Osteocyte (in vitro differentiated cells): ENCODE results near the gene MMRN2. TPM values are rescaled to one million over a fixed set of nuclear protein-coding genes. Genes with fewer than 3 reads are reported as not detected.
"Not testable (repeated sequence)": the region's sequence is repeated elsewhere in the genome, so short reads cannot be mapped to it uniquely, and the experiment has no call there.

Experiments
- DNase-seq: peaks from one replicate; pipeline ENCODE4 v3.0.0; 2021; ENCODE audit warnings: mixed read lengths; ENCODE audit not compliant: unreplicated experiment; ENCODE audit errors: extremely low spot score
- H3K27ac Mint-ChIP-seq: one replicate; pipeline ENCODE4 v1.8.0; 2021; ENCODE audit warnings: mild to moderate bottlenecking, mixed read lengths; ENCODE audit not compliant: unreplicated experiment
- H3K27me3 Mint-ChIP-seq: one replicate; pipeline ENCODE4 v1.8.0; 2021; ENCODE audit warnings: mixed read lengths; ENCODE audit not compliant: unreplicated experiment
- H3K36me3 Mint-ChIP-seq: one replicate; pipeline ENCODE4 v1.8.0; 2021; ENCODE audit warnings: mixed read lengths; ENCODE audit not compliant: unreplicated experiment
- H3K4me1 Mint-ChIP-seq: one replicate; pipeline ENCODE4 v1.8.0; 2021; ENCODE audit warnings: mixed read lengths; ENCODE audit not compliant: unreplicated experiment
- H3K4me3 Mint-ChIP-seq: one replicate; pipeline ENCODE4 v1.8.0; 2021; ENCODE audit warnings: mild to moderate bottlenecking, moderate library complexity, mixed read lengths; ENCODE audit not compliant: unreplicated experiment
- H3K9me3 Mint-ChIP-seq: one replicate; pipeline ENCODE4 v1.8.0; 2021; ENCODE audit warnings: mixed read lengths; ENCODE audit not compliant: unreplicated experiment
- CTCF ChIP-seq: fragments of 200-600 bp; sonication (generic); IDR thresholded peaks from 2 replicates; pipeline ENCODE4 v1.5.0; 2021; ENCODE audit warnings: antibody characterized with exemption, mild to moderate bottlenecking, moderate library complexity
- total RNA-seq: library from RNA; stranded (reverse); gene quantifications from 2 replicates; pipeline ENCODE4 v1.2.1, GENCODE V29; 2021

The MMRN2 gene
- total RNA-seq, 1 donor from 2014 or later = not detected

DNA sequence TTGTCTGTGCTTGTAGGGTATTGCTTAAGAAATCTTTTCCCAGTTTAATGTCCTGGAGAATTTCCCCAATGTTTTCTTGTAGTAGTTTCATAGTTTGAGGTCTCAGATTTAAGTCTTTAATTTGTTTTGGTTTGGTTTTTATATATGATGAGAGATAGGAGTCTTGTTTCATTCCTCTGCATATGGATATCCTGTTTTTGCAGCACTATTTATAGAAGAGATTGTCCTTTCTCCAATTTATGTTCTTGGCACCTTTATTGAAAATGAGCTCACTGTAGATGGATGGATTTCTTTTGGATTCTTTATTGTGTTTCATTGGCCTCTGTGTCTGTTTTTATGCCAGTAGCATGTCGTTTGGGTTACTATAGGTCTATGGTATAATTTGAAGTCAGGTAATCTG is 31.1 kb upstream of the MMRN2 start:
- peaks cover 20% of the 10 kb centered on the region for H3K4me1 Mint-ChIP-seq
- H3K9me3 Mint-ChIP-seq = no peaks in the 10 kb centered on the region
- H3K4me3 Mint-ChIP-seq = no peak overlapping the region
- no peak for TF ChIP-seq CTCF
- H3K36me3 Mint-ChIP-seq = no peaks in the 10 kb centered on the region
- peaks cover 19% of the 10 kb centered on the region for H3K27me3 Mint-ChIP-seq
- peak overlapping the region; percentile 5 for H3K27ac Mint-ChIP-seq
- DNase-seq = no peak

- H3K9me3 Mint-ChIP-seq, DNase-seq, H3K36me3 Mint-ChIP-seq, H3K27ac Mint-ChIP-seq, H3K4me3 Mint-ChIP-seq, H3K27me3 Mint-ChIP-seq: not testable (repeated sequence)
- peaks cover 30% of the 10 kb centered on the region for H3K4me1 Mint-ChIP-seq
These were observed 27.1 kb upstream of the MMRN2 start for GRCh38 chr10:86984498-86984897.

GRCh38 chr10:86981716-86982115 is 24.3 kb upstream of the MMRN2 start:
- Mint-ChIP-seq H3K9me3 (no peaks in the 10 kb centered on the region), H3K4me1 (peaks cover 48% of the 10 kb centered on the region), H3K36me3 (no peaks in the 10 kb centered on the region), H3K4me3 (no peak overlapping the region), H3K27me3 (no peaks in the 10 kb centered on the region), H3K27ac (no peak overlapping the region)
- TF ChIP-seq CTCF = no peak
- DNase-seq = no peak

GRCh38 chr10:86981020-86981419 is 23.6 kb upstream of the MMRN2 start:
- Mint-ChIP-seq H3K27ac (peak overlapping the region; percentile 76), H3K4me1 (peaks cover 48% of the 10 kb centered on the region)
- not testable (repeated sequence) for H3K36me3 Mint-ChIP-seq, H3K27me3 Mint-ChIP-seq, H3K9me3 Mint-ChIP-seq, DNase-seq, H3K4me3 Mint-ChIP-seq

DNA sequence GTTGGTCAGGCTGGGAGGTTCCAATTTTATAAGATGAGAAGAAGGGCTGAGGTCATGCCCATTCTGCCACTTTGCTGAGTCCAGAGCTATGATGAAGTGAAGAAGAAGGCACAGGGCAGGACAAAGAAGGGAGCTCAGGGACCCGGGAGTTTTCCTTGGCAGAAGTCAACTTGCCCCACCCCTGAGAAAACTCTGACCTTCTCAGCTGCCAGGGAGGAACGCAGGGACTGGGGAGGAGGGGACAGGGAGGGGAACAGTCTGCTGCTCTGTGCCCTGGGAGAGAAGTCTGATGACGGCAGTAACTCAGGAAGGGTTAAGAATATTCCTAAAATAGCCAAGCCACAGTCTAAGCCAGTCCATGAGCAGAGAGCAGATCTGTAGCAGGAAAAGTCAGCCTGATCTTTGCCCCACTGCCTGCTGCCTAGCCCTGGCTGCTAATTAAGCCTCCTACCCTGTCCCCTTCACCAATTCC is 22.6 kb upstream of the MMRN2 start:
- Mint-ChIP-seq H3K36me3 (no peaks in the 10 kb centered on the region), H3K9me3 (no peaks in the 10 kb centered on the region), H3K4me3 (no peak overlapping the region), H3K27me3 (no peaks in the 10 kb centered on the region), H3K27ac (peak overlapping the region; percentile 76), H3K4me1 (peaks cover 48% of the 10 kb centered on the region)
- no peak for TF ChIP-seq CTCF
- no peak for DNase-seq

- Mint-ChIP-seq H3K4me3 (no peak overlapping the region), H3K27ac (peak overlapping the region; percentile 76), H3K9me3 (no peaks in the 10 kb centered on the region), H3K4me1 (peaks cover 53% of the 10 kb centered on the region), H3K27me3 (no peaks in the 10 kb centered on the region), H3K36me3 (no peaks in the 10 kb centered on the region)
- no peak for DNase-seq
- no peak for TF ChIP-seq CTCF
These were observed 21.9 kb upstream of the MMRN2 start for GRCh38 chr10:86979296-86979818.

- not testable (repeated sequence) for DNase-seq, H3K9me3 Mint-ChIP-seq, H3K27me3 Mint-ChIP-seq, H3K36me3 Mint-ChIP-seq, H3K4me3 Mint-ChIP-seq
- Mint-ChIP-seq H3K27ac (peak overlapping the region; percentile 76), H3K4me1 (peaks cover 56% of the 10 kb centered on the region)
These were observed 21.0 kb upstream of the MMRN2 start for GRCh38 chr10:86978457-86978856.
